CD4-positive, CD25-positive, alpha-beta regulatory T cell (primary cell): Measurements from ENCODE around the gene MARCHF10. TPM values are rescaled to one million over a fixed set of nuclear protein-coding genes. Genes with fewer than 3 reads are reported as not detected.
A peak's percentile ranks its signal among the peaks of the same experiment; 100 is the strongest.

Experiments
- ATAC-seq, 2 donors: fragments of 150-1000 bp; cut with Tn5 transposase; one replicate each; pipeline ENCODE4 v1.10.0; 2021; ENCODE audit warnings: low read depth in 2 of 2, moderate number of reproducible peaks in 2 of 2, moderate library complexity in 1 of 2
- DNase-seq, 3 donors: peaks; one replicate each; pipeline versions ENCODE4 v3.0.0 to v3.0.0-alpha.2; 2012 to 2022; ENCODE audit warnings: mixed read lengths in 1 of 3
- H3K27ac ChIP-seq: one replicate; pipeline ENCODE4 v1.7.0; 2013; ENCODE audit warnings: mild to moderate bottlenecking, low read length; ENCODE audit not compliant: insufficient read depth, poor library complexity, severe bottlenecking
- H3K27me3 ChIP-seq: one replicate; pipeline ENCODE4 v1.7.0; 2013; ENCODE audit warnings: low read length; ENCODE audit not compliant: control insufficient read depth, insufficient read depth
- H3K36me3 ChIP-seq: one replicate; pipeline ENCODE4 v1.7.0; 2013; ENCODE audit warnings: mild to moderate bottlenecking, low read length, moderate library complexity; ENCODE audit not compliant: control insufficient read depth, insufficient read depth
- H3K4me1 ChIP-seq: 2 replicates; pipeline ENCODE4 v1.7.0; 2013; ENCODE audit warnings: mild to moderate bottlenecking, low read length; ENCODE audit not compliant: insufficient read depth, control insufficient read depth, poor library complexity, severe bottlenecking
- H3K4me3 ChIP-seq: one replicate; pipeline ENCODE4 v1.7.0; 2013; ENCODE audit warnings: low read depth, mild to moderate bottlenecking, low read length, moderate library complexity
- H3K9me3 ChIP-seq, 2 experiments: 1 replicate in 1 of 2; 2 replicates in 1 of 2; pipeline ENCODE4 v1.7.0; 2013; ENCODE audit warnings: low read length in 2 of 2, mild to moderate bottlenecking in 1 of 2, moderate library complexity in 1 of 2; ENCODE audit not compliant: control insufficient read depth in 2 of 2
- H3K27ac Mint-ChIP-seq, 3 donors: one replicate each; pipeline ENCODE4 v1.8.0; 2020 to 2022; ENCODE audit warnings: mild to moderate bottlenecking in 3 of 3, mixed read lengths in 3 of 3, moderate library complexity in 2 of 3
- H3K27me3 Mint-ChIP-seq: one replicate; pipeline ENCODE4 v1.8.0; 2022; ENCODE audit warnings: mild to moderate bottlenecking, mixed read lengths
- H3K36me3 Mint-ChIP-seq: one replicate; pipeline ENCODE4 v1.8.0; 2020; ENCODE audit warnings: mixed read lengths
- H3K4me1 Mint-ChIP-seq, 4 donors: one replicate each; pipeline ENCODE4 v1.8.0; 2020 to 2022; ENCODE audit warnings: mixed read lengths in 4 of 4, mild to moderate bottlenecking in 1 of 4
- H3K4me3 Mint-ChIP-seq, 4 donors: one replicate each; pipeline ENCODE4 v1.8.0; 2020 to 2022; ENCODE audit warnings: mild to moderate bottlenecking in 4 of 4, mixed read lengths in 4 of 4, moderate library complexity in 3 of 4
- H3K9me3 Mint-ChIP-seq, 7 donors: one replicate each; pipeline ENCODE4 v1.8.0; 2020 to 2022; ENCODE audit warnings: mixed read lengths in 7 of 7, mild to moderate bottlenecking in 3 of 7, moderate library complexity in 2 of 7
- polyA plus RNA-seq, 4 donors: library from polyadenylated mRNA; unstranded; fragments of 300-500 nt; fragmentation: Illumina TruSeq; gene quantifications; one replicate each; pipeline ENCODE4 v1.2.3, GENCODE V29; 2021
- total RNA-seq: library from RNA; stranded (reverse); gene quantifications from one replicate; pipeline ENCODE4 v1.2.3, GENCODE V29; 2022

MARCHF10 gene
- total and polyA plus RNA-seq, 5 donors from 2014 or later = 0.12 to 0.48 (median 0.18) TPM; not detected in 2

DNA sequence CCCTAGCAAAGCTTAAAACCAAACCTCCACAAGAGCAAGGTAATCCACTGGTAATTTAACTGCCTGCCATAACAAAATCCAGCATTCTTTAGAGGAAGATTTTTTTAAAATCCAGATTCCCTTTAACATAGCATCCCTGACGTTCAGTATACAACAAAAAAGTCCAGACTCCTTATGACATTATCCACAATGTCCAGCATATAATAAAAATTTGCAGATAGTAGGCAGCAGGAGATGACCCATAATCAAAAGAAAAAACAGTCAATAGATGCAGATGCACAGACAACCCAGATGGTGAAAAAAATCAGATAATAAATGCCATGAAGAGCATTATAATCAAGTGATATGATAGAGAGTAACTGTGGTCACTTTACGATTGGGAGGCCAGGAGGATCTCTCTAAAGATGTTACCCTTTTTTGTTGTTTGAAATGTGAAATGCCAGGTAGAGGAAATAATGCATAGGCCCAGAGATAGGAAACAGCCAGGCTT, 147.4 kb downstream of the MARCHF10 start:
- peaks cover 0 to 5% of the 10 kb centered on the region in 2 experiments for H3K9me3 ChIP-seq
- no peak overlapping the region for H3K4me3 ChIP-seq
- no peaks in the 10 kb centered on the region for H3K27me3 ChIP-seq
- Mint-ChIP-seq H3K4me1 (no peaks in the 10 kb centered on the region), H3K36me3 (peaks cover 4% of the 10 kb centered on the region), H3K27me3 (peaks cover 13% of the 10 kb centered on the region), H3K27ac (no peak overlapping the region), H3K4me3 (no peak overlapping the region), H3K9me3 (peaks cover 0 to 10% (median 7%) of the 10 kb centered on the region in 7 donors)
- H3K4me1 ChIP-seq = no peaks in the 10 kb centered on the region
- H3K27ac ChIP-seq = no peak overlapping the region
- no peaks in the 10 kb centered on the region for H3K36me3 ChIP-seq
- no peak for ATAC-seq
- DNase-seq = no peak

DNA sequence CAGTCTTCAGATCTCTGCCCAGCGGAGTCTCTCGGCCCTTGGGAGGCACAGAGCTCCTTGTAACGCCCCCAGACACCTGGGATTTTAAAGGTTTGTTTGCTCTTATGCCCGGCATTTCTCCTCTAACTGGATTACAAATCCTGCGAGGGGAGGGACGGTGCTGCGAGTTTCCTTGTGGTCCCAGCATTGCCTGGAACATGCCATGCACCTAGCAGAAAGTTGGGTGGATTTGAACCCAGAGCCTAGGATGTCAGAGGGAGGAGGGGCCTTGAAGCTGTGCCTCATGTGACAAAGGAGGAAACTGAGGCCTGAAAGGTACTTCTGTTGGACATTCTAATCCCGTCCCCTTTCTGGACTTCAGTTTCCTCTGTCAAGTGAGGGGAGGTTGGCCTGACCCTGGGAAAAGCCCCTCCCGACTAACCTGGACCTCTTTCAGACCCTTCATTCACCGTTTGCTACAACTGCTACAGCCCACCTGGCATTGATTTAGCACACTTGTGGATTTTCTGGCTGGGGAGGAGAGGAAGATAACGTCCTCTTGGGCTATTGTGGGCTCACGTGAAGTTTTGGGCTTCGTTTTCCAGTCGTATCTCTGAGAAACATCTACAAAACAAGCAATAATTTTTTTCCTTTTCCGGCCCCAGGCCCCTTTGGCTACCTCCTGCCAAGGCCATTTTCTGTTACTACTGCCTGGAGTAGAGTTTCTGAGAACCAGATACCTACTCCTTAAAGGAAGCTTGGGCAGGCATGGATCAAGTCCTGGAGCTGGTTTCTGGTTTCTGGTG, 149.8 kb downstream of the MARCHF10 start:
- no peak for DNase-seq
- Mint-ChIP-seq H3K4me1 (peaks cover 0 to 9% (median 5%) of the 10 kb centered on the region in 4 donors), H3K27me3 (peaks cover 14% of the 10 kb centered on the region), H3K27ac (no peak overlapping the region), H3K9me3 (peaks cover 0 to 10% (median 8%) of the 10 kb centered on the region in 7 donors), H3K4me3 (no peak overlapping the region), H3K36me3 (peaks cover 4% of the 10 kb centered on the region)
- Histone ChIP-seq H3K4me3 (no peak overlapping the region), H3K9me3 (peaks cover 0 to 5% of the 10 kb centered on the region in 2 experiments), H3K27ac (no peak overlapping the region), H3K27me3 (no peaks in the 10 kb centered on the region), H3K4me1 (peaks cover 6% of the 10 kb centered on the region), H3K36me3 (no peaks in the 10 kb centered on the region)
- ATAC-seq = no peak

DNA sequence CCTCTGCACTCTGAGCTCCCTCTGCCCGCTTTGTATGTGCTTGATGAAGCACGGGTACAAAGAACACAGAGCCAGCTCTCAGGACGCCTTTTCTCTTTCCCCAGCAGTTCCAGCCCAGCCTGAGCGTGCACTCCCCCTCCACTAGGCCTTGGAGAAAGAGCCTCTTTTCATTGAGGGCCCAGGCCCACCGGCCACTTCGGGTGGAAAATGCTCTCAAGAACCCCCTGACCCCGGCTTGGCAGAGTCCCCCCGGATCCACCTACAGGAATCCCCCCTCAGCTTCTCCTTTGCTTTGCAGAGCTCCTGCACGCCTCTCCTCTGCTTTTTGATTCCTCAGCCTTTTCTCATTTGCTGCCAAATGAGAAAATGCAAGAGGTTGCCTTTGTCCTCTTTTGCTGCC, 150.4 kb downstream of the MARCHF10 start:
- H3K27me3 Mint-ChIP-seq = peaks cover 14% of the 10 kb centered on the region
- H3K9me3 Mint-ChIP-seq = peaks cover 0 to 10% (median 8%) of the 10 kb centered on the region in 7 donors
- H3K4me1 ChIP-seq = peaks cover 13% of the 10 kb centered on the region
- H3K9me3 ChIP-seq = peaks cover 0 to 5% of the 10 kb centered on the region in 2 experiments
- ATAC-seq (no peak), DNase-seq (no peak)
- H3K4me3 ChIP-seq = no peak overlapping the region
- no peaks in the 10 kb centered on the region for H3K36me3 ChIP-seq
- H3K27ac Mint-ChIP-seq = no peak overlapping the region
- H3K4me1 Mint-ChIP-seq = peaks cover 0 to 14% (median 7%) of the 10 kb centered on the region in 4 donors
- peaks cover 4% of the 10 kb centered on the region for H3K36me3 Mint-ChIP-seq
- no peaks in the 10 kb centered on the region for H3K27me3 ChIP-seq
- no peak overlapping the region for H3K27ac ChIP-seq
- no peak overlapping the region for H3K4me3 Mint-ChIP-seq

DNA sequence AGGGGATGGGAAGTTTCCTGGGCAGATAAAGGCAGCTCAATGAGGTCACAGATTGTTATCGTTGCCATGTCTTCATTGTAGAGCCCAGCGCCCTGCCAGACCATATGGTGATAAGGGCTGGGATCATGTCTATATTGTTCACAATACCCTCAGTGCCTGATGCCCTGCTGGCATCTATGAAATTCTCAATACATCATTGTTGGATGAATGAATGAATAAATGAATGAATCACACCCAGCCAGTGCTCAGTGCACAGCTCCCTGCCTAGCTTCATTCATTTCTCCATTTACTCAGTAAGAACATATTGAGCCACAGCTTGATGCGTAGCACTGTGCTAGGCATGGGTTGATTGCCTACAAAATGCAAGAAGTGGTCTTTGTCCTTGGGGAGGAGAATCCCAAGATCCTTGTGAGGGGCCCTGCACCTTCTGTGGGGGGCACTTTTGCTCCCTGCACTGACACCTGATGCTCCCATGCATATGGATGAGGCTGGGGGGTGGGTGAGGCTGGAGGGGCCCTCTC, 150.9 kb downstream of the MARCHF10 start:
- Histone ChIP-seq H3K36me3 (no peaks in the 10 kb centered on the region), H3K4me3 (no peak overlapping the region), H3K27ac (no peak overlapping the region), H3K4me1 (peaks cover 17% of the 10 kb centered on the region), H3K9me3 (peaks cover 0 to 5% of the 10 kb centered on the region in 2 experiments), H3K27me3 (no peaks in the 10 kb centered on the region)
- H3K4me3 Mint-ChIP-seq = peak overlapping the region in 2 of 4 donors; percentile 42 to 80
- no peak overlapping the region for H3K27ac Mint-ChIP-seq
- DNase-seq = no peak
- peaks cover 4% of the 10 kb centered on the region for H3K36me3 Mint-ChIP-seq
- peaks cover 0 to 17% (median 8%) of the 10 kb centered on the region in 4 donors for H3K4me1 Mint-ChIP-seq
- peaks cover 0 to 10% (median 8%) of the 10 kb centered on the region in 7 donors for H3K9me3 Mint-ChIP-seq
- H3K27me3 Mint-ChIP-seq = peaks cover 17% of the 10 kb centered on the region
- ATAC-seq = no peak

DNA sequence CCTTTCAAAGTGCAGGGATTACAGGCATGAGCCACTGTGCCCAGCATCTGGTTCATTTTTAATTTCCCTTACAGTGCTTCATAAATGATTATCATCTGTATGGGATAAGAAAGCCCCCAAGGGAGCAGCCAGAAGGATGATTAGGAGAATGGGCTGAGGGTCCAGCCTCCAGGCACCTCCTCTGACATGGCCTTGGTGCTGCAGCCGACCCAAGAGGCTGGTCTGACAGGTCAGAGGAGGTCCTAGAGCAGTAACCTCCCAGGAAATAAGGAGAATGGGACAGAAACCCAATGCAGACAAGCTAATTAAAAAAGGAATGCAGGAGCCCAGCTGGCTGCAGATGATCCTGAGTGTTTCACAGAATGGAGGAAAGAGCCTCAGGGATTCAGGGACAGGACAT, 151.7 kb downstream of the MARCHF10 start:
- Mint-ChIP-seq H3K27me3 (peaks cover 17% of the 10 kb centered on the region), H3K36me3 (peaks cover 4% of the 10 kb centered on the region), H3K4me3 (peak overlapping the region in 1 of 4 donors; percentile 42), H3K27ac (no peak overlapping the region), H3K9me3 (peaks cover 0 to 9% (median 7%) of the 10 kb centered on the region in 7 donors), H3K4me1 (peaks cover 0 to 24% (median 12%) of the 10 kb centered on the region in 4 donors)
- no peaks in the 10 kb centered on the region for H3K27me3 ChIP-seq
- peaks cover 0 to 5% of the 10 kb centered on the region in 2 experiments for H3K9me3 ChIP-seq
- no peaks in the 10 kb centered on the region for H3K36me3 ChIP-seq
- no peak overlapping the region for H3K27ac ChIP-seq
- H3K4me3 ChIP-seq = no peak overlapping the region
- DNase-seq = no peak
- H3K4me1 ChIP-seq = peaks cover 22% of the 10 kb centered on the region
- ATAC-seq = no peak

DNA sequence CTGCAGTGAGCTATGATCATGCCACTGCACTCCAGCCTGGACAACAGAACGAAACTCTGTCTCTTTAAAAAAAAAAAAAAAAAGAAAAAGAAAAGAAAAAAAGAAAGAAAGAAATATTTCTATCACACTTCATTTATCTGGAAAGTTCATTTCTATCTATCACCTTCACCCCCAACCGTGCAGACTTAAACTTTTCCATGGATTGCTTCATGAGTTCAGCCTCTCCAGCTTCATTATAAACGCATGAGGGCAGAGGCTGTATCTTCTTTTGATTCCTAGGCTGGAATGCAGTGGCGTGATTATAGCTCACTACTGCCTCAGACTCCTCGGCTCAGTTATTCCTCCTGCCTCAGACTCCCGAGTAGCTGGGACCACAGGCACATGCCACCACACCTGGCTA, 152.5 kb downstream of the MARCHF10 start:
- no peak overlapping the region for H3K4me3 ChIP-seq
- peaks cover 13% of the 10 kb centered on the region for H3K27me3 Mint-ChIP-seq
- peaks cover 0 to 24% (median 13%) of the 10 kb centered on the region in 4 donors for H3K4me1 Mint-ChIP-seq
- peaks cover 22% of the 10 kb centered on the region for H3K4me1 ChIP-seq
- ATAC-seq = no peak
- no peaks in the 10 kb centered on the region for H3K36me3 ChIP-seq
- no peaks in the 10 kb centered on the region for H3K27me3 ChIP-seq
- H3K27ac ChIP-seq = no peak overlapping the region
- H3K9me3 Mint-ChIP-seq = peaks cover 0 to 4% (median 2%) of the 10 kb centered on the region in 7 donors
- peaks cover 4% of the 10 kb centered on the region for H3K36me3 Mint-ChIP-seq
- H3K4me3 Mint-ChIP-seq = no peak overlapping the region
- no peak for DNase-seq
- peaks cover 0 to under 1% of the 10 kb centered on the region in 2 experiments for H3K9me3 ChIP-seq
- no peak overlapping the region for H3K27ac Mint-ChIP-seq

DNA sequence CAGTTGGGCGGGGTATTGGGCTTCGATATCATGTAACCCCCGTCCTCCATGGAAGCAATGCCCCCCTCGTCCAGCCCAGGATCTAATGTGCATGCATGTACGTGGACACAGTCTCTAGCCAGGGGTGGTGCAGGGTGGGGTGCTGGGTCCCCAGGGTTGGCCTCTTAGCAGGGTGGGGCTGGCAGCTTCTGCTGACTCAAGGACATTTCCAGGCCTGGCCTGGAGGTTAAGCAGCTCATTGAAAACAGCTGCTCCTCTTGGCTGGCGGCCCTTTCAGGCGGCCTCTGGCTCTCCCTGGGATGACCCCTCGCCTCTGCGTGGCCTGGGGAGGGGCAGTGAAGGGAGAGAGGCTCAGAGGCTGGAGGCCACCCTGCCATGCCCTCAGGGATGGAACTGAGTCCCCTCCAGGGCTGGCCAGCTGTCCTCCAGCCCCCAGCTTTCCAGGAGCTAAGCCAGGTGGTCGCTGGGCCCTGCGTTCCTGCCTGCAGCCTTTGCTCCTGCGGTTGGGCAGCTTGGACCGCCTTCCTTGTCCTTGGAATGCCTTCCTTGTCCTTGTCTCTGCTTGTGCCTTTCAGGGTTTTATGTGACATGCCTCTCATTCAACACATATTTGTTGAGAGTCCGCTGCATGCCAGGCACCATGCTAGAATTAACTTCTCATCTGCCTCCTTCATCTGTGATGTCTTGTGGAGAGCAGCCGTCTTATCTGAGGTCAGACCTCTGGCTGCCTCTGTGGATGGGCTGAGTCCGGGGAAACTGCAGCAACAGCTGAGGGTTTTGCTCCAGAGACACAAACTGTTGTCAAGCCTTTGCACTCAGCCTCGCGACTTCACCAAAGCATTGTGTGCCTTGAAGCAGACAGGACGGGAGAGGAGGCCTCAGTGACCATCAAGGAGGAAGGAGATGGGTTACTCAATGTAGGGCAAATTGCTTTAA, 154.0 kb downstream of the MARCHF10 start:
- no peak for ATAC-seq
- H3K27me3 Mint-ChIP-seq = peaks cover 13% of the 10 kb centered on the region
- peak overlapping the region in 1 of 3 donors; percentile 59 for H3K27ac Mint-ChIP-seq
- Histone ChIP-seq H3K9me3 (no peaks in the 10 kb centered on the region), H3K27me3 (no peaks in the 10 kb centered on the region), H3K4me3 (peak overlapping the region; percentile 32), H3K27ac (no peak overlapping the region), H3K4me1 (peaks cover 22% of the 10 kb centered on the region), H3K36me3 (no peaks in the 10 kb centered on the region)
- peaks cover 0 to 24% (median 13%) of the 10 kb centered on the region in 4 donors for H3K4me1 Mint-ChIP-seq
- H3K4me3 Mint-ChIP-seq = peak overlapping the region in 2 of 4 donors; percentile 74 to 84
- no peaks in the 10 kb centered on the region for H3K36me3 Mint-ChIP-seq
- DNase-seq = no peak
- peaks cover 0 to 4% (median 0%) of the 10 kb centered on the region in 7 donors for H3K9me3 Mint-ChIP-seq
